ENCODE data around the gene DSCAML1. TPM values are rescaled to one million over a fixed set of nuclear protein-coding genes. Genes with fewer than 3 reads are reported as not detected.

DSCAML1 gene
- total RNA-seq, 1 donor from 2014 or later, result 0.95 TPM

- no peaks in the 10 kb centered on the region for H3K9me3 ChIP-seq
- no peak overlapping the region for H3K27ac ChIP-seq
- no peak overlapping the region for H3K4me3 ChIP-seq
- DNase-seq, result no peak
- TF ChIP-seq CTCF (IDR thresholded peaks at IDR 0.05), result no peak
- intact Hi-C loops (cut with DNase I), result no loop called here
- no peak for ATAC-seq
- H3K36me3 ChIP-seq, result no peaks in the 10 kb centered on the region
- no peaks in the 10 kb centered on the region for H3K27me3 ChIP-seq (ENCODE audit: low read depth)
- no peaks in the 10 kb centered on the region for H3K4me1 ChIP-seq
These were observed 119.2 kb downstream of the DSCAML1 start for GRCh38 chr11:117677729-117678310.

- Histone ChIP-seq H3K9me3 (no peaks in the 10 kb centered on the region), H3K27me3 (ENCODE audit: low read depth) (no peaks in the 10 kb centered on the region), H3K4me1 (no peaks in the 10 kb centered on the region), H3K27ac (no peak overlapping the region), H3K4me3 (no peak overlapping the region), H3K36me3 (no peaks in the 10 kb centered on the region)
- ATAC-seq, result peak in 1 of 2 donors; percentile 16
- intact Hi-C loops (cut with DNase I), result no loop called here
- no peak for TF ChIP-seq CTCF (IDR thresholded peaks at IDR 0.05)
- no peak for DNase-seq
These were observed 120.5 kb downstream of the DSCAML1 start for GRCh38 chr11:117676501-117676900.

GRCh38 chr11:117673602-117674001, 123.4 kb downstream of the DSCAML1 start:
- Histone ChIP-seq H3K4me3 (no peak overlapping the region), H3K9me3 (no peaks in the 10 kb centered on the region), H3K27ac (no peak overlapping the region), H3K36me3 (no peaks in the 10 kb centered on the region), H3K4me1 (no peaks in the 10 kb centered on the region), H3K27me3 (ENCODE audit: low read depth) (no peaks in the 10 kb centered on the region)
- DNase-seq, result no peak
- no peak for TF ChIP-seq CTCF (IDR thresholded peaks at IDR 0.05)
- ATAC-seq, result no peak
- intact Hi-C loops (cut with DNase I), result no loop called here

GRCh38 chr11:117671370-117671769, 125.6 kb downstream of the DSCAML1 start:
- H3K9me3 ChIP-seq, result no peaks in the 10 kb centered on the region
- ATAC-seq (no peak), DNase-seq (no peak)
- no peaks in the 10 kb centered on the region for H3K4me1 ChIP-seq
- H3K36me3 ChIP-seq, result no peaks in the 10 kb centered on the region
- no peaks in the 10 kb centered on the region for H3K27me3 ChIP-seq (ENCODE audit: low read depth)
- intact Hi-C loops (cut with DNase I), result no loop called here
- no peak for TF ChIP-seq CTCF (IDR thresholded peaks at IDR 0.05)
- H3K27ac ChIP-seq, result no peak overlapping the region
- H3K4me3 ChIP-seq, result no peak overlapping the region

- no peaks in the 10 kb centered on the region for H3K27me3 ChIP-seq (ENCODE audit: low read depth)
- ATAC-seq (peak; percentile 49 to 53), DNase-seq (no peak)
- H3K27ac ChIP-seq, result no peak overlapping the region
- intact Hi-C loops (cut with DNase I), result no loop called here
- TF ChIP-seq CTCF (IDR thresholded peaks at IDR 0.05), result no peak
- H3K4me3 ChIP-seq, result no peak overlapping the region
- H3K4me1 ChIP-seq, result no peaks in the 10 kb centered on the region
- H3K9me3 ChIP-seq, result no peaks in the 10 kb centered on the region
- no peaks in the 10 kb centered on the region for H3K36me3 ChIP-seq
These were observed 126.1 kb downstream of the DSCAML1 start for GRCh38 chr11:117670924-117671323.

Data from lower lobe of right lung (tissue), 2 donors.